Liver (tissue), 3 donors: ENCODE results near the gene CDKN2D.

ENCODE experiments used
- EGR1 ChIP-seq, 2 donors: IDR thresholded peaks; 2 replicates each; pipeline ENCODE4 v1.6.1; 2016 to 2018; ENCODE audit warnings: antibody characterized with exemption in 2 of 2, low read depth in 2 of 2
- FOXA1 ChIP-seq: IDR thresholded peaks from 2 replicates; pipeline ENCODE4 v1.6.1; 2016; ENCODE audit warnings: antibody characterized with exemption
- FOXA2 ChIP-seq: IDR thresholded peaks from 2 replicates; pipeline ENCODE4 v1.6.1; 2016; ENCODE audit warnings: antibody characterized with exemption
- JUND ChIP-seq, 2 donors: IDR thresholded peaks; 2 replicates each; pipeline ENCODE4 v1.6.1; 2016; ENCODE audit warnings: antibody characterized with exemption in 2 of 2
- RXRA ChIP-seq, 2 donors: IDR thresholded peaks; 2 replicates each; pipeline ENCODE4 v1.6.1; 2017 to 2018; ENCODE audit warnings: antibody characterized with exemption in 2 of 2, mild to moderate bottlenecking in 1 of 2
- SP1 ChIP-seq: IDR thresholded peaks from 2 replicates; pipeline ENCODE4 v1.6.1; 2018; ENCODE audit warnings: antibody characterized with exemption, mild to moderate bottlenecking
- TAF1 ChIP-seq: conservative IDR thresholded peaks from 2 replicates; pipeline ENCODE4 v1.6.1; 2016; ENCODE audit warnings: antibody characterized with exemption, mild to moderate bottlenecking
- YY1 ChIP-seq: IDR thresholded peaks from 2 replicates; pipeline ENCODE4 v1.6.1; 2016; ENCODE audit warnings: antibody characterized with exemption, mild to moderate bottlenecking
- TF ChIP-seq, protein P1 (sequence below): fragments of 150-350 bp; IDR thresholded peaks from 2 replicates; pipeline ENCODE4 v1.5.1; 2017; ENCODE audit warnings: improper control_type of control experiment, low read depth, low read length; ENCODE audit not compliant: missing input control
- TF ChIP-seq, protein P2 (sequence below): IDR thresholded peaks from 2 replicates; pipeline ENCODE4 v1.6.1; 2016; ENCODE audit warnings: antibody characterized with exemption, mild to moderate bottlenecking
- TF ChIP-seq, protein P3 (sequence below): IDR thresholded peaks from 2 replicates; pipeline ENCODE4 v1.6.1; 2016; ENCODE audit warnings: antibody characterized with exemption
- TF ChIP-seq, protein P4 (sequence below): IDR thresholded peaks from 2 replicates; pipeline ENCODE4 v1.6.1; 2016; ENCODE audit warnings: antibody characterized with exemption
- donor health status: healthy.
- donor health status: healthy.

DNA sequence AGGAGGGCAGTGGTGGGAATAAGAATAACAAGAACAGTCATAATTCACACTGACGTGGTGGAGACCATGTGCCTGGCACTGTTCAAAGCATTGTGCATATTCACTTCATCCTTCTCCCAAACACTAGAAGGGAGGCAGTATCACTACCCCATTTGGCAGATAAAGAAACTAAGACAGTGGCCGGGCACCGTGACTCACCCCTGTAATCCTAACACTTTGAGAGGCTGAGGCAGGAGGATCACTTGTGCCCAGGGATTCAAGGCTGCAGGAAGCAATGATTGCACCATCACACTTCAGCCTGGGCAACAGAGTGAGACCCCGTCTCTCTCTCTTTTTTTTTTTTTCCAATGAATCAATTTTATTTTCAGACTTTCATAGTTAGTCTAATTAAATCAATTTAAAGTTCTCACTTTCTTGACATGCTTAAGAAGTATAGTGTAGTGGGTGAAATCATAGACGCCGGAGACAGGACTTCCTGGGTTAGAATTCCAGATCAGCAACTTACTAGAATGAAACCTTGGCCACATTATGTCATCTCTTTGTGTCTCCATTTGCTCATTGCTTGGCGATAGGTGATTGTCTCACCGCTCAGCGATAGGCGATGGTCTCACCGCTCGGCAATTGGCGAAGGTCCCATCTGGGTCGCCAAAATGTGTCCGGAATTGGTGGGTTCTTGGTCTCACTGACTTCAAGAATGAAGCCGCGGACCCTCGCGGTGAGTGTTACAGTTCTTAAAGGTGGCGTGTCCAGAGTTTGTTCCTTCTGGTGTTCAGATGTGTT is 30.4 kb downstream of the CDKN2D start:
- TF ChIP-seq YY1 (no peak), JUND (IDR thresholded peaks at IDR 0.05) (no peak), RXRA (IDR thresholded peaks at IDR 0.05) (no peak), FOXA2 (no peak), EGR1 (IDR thresholded peaks at IDR 0.05; ENCODE audit: low read depth in 2 of 2) (no peak), SP1 (no peak), FOXA1 (no peak), TAF1 (no peak)
- TF ChIP-seq, protein P1, sequence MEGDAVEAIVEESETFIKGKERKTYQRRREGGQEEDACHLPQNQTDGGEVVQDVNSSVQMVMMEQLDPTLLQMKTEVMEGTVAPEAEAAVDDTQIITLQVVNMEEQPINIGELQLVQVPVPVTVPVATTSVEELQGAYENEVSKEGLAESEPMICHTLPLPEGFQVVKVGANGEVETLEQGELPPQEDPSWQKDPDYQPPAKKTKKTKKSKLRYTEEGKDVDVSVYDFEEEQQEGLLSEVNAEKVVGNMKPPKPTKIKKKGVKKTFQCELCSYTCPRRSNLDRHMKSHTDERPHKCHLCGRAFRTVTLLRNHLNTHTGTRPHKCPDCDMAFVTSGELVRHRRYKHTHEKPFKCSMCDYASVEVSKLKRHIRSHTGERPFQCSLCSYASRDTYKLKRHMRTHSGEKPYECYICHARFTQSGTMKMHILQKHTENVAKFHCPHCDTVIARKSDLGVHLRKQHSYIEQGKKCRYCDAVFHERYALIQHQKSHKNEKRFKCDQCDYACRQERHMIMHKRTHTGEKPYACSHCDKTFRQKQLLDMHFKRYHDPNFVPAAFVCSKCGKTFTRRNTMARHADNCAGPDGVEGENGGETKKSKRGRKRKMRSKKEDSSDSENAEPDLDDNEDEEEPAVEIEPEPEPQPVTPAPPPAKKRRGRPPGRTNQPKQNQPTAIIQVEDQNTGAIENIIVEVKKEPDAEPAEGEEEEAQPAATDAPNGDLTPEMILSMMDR: no peak
- TF ChIP-seq, protein P2, sequence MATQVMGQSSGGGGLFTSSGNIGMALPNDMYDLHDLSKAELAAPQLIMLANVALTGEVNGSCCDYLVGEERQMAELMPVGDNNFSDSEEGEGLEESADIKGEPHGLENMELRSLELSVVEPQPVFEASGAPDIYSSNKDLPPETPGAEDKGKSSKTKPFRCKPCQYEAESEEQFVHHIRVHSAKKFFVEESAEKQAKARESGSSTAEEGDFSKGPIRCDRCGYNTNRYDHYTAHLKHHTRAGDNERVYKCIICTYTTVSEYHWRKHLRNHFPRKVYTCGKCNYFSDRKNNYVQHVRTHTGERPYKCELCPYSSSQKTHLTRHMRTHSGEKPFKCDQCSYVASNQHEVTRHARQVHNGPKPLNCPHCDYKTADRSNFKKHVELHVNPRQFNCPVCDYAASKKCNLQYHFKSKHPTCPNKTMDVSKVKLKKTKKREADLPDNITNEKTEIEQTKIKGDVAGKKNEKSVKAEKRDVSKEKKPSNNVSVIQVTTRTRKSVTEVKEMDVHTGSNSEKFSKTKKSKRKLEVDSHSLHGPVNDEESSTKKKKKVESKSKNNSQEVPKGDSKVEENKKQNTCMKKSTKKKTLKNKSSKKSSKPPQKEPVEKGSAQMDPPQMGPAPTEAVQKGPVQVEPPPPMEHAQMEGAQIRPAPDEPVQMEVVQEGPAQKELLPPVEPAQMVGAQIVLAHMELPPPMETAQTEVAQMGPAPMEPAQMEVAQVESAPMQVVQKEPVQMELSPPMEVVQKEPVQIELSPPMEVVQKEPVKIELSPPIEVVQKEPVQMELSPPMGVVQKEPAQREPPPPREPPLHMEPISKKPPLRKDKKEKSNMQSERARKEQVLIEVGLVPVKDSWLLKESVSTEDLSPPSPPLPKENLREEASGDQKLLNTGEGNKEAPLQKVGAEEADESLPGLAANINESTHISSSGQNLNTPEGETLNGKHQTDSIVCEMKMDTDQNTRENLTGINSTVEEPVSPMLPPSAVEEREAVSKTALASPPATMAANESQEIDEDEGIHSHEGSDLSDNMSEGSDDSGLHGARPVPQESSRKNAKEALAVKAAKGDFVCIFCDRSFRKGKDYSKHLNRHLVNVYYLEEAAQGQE: no peak
- TF ChIP-seq, protein P3, sequence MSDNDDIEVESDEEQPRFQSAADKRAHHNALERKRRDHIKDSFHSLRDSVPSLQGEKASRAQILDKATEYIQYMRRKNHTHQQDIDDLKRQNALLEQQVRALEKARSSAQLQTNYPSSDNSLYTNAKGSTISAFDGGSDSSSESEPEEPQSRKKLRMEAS: no peak
- TF ChIP-seq, protein P4, sequence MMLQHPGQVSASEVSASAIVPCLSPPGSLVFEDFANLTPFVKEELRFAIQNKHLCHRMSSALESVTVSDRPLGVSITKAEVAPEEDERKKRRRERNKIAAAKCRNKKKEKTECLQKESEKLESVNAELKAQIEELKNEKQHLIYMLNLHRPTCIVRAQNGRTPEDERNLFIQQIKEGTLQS: no peak
